ENCODE data around the gene AADACL4. TPM values are rescaled to one million over a fixed set of nuclear protein-coding genes. Genes with fewer than 3 reads are reported as not detected.
A peak's percentile ranks its signal among the peaks of the same experiment; 100 is the strongest.

AADACL4 gene
- polyA plus RNA-seq (ENCODE audit: insufficient read length in 4 of 4) = 1 to 10 TPM; 1.1 to 2.1 (median 1.4) TPM

DNA sequence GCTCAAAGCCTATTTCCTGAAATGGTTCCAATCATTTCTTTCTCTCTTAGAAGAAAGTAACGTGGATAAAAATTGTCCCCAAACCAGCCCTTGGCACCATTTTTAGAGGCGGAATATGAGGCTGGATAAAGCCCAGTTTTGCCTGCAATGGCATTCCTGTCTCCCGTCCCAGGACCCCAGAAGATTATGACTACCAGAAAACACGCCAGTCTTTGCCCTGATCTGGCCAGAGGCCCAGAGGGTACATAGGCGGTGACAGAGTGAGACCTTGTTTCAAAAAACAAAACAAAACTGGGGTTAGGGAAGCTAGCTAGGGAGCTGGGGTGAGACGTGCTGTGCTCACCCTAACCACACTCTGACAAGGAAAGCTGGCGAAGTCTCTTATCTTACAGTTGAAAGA lies at the start of gene AADACL4:
Gene AADACL4, plus strand, starts transcription at position 301 of the 400 bp plus-strand sequence. CDS start 462 bp downstream, outside the sequence.
- no peak for DNase-seq (ENCODE audit: low read depth in 4 of 4, low spot score in 3 of 4)

DNA sequence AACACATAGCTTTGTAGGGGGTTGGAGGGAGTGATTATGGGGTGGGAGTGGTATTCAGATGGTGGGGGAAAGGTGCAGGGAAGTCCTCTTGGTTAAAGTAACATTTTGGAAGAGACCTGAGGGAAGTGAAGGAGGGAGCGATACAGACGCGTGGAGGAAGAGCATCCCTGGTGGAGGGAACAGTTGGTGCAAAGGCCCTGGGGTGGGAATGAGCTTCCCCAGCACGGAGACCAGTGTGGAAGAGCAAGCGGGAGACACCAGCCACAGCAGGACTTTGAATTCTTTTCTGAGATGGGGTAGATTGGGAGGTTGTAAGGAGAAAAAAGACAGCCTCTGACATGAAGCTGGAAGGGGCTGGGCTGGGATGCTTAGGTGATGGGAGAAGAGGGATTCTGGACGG lies 49.4 kb upstream of the AADACL4 start:
- no peak for DNase-seq (ENCODE audit: low read depth in 4 of 4, low spot score in 3 of 4)

DNA sequence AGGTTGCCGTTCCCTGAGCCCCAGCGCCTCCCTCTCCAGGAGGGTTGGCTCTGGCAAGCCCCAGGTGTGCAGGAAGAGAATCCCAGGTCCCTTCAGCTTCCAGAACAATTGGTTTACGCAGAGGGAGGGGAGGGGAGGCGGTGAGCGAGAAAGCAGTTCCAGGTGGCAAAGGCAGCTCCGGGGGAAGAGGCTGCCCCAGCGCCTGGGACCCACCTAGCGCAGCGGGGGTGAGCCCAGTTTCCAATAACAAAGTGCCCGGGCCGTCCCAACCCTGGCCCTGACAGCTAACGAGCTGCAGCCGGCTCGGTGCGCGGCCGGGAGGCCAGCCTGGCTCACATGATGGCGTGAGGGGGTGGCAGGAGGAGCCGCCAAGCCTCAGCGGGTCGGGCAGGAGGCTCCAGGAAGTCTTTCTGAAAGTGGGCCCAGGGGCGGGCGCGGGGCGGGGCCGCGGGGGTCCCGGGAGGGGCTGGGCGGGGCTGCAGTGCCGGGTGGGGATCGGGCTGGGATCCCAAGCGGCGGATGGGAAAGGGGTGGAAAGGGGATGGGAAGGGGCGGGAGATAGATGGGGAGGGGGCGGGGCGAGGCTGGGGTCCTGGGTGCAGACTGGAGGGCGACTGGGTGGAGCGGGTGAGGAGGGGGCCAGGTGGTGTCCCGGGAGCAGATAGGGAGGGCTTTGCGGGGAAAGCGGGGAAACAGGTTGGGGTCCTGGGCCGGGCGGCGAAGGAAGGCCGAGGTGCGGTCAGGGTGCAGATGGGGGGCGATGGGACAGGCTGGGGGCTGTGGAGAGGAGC lies 48.7 kb upstream of the AADACL4 start:
- DNase-seq (ENCODE audit: low read depth in 4 of 4, low spot score in 3 of 4) = peak in 1 of 4 donors; percentile 49

DNA sequence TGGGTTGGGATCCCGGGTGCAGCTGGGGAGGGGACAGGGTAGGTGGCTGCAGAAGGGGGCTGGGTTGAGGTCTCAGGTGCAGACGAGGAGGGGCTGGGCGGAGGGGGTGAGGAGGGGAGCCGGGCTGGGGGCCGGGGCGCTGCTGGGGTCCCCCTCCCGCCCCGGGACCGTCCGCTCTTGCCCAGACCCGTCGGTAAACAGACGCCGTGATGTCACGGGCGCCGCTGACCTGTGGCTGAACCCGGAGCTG lies 48.2 kb upstream of the AADACL4 start:
- no peak for DNase-seq (ENCODE audit: low read depth in 4 of 4, low spot score in 3 of 4)

DNA sequence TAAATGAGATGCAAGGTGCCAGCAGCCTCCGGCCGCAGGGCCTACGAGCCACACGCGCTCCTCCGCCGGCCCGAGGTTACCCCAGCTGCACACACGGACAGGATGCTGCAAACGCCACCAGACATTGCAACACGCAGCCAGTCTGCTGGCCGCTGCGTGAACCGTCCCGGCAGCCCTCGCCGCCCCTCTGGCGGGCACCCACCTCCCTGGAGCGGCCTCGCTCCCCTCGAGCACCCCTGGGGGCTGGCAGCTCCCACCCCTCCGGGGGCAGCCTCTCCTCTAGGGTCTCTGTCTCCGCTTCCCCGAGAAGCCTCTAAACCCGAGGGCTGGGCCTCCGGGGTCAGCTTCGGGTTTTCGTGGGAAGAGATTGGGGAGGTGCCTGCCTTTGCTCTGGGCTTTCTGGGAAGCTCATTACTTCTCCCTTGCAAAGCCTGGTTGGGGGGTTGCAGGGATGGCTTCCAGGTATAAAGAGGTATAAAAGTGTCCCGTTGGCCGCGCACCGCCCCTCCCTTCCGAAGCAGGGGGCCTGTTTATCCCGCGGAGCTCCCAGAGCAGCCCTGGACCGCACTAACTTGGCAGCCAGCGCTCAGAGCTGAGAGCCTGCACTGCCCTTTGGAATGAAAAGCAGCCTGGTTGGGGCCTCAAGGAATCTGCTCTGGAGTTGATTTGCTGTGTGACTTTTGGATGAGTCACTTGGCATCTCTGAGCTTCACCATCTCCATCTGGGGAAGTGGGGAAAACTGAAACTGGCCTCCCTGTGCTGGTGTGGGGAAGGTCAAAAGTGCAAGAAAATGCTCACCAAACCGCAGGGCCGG lies 47.7 kb upstream of the AADACL4 start:
- DNase-seq (ENCODE audit: low read depth in 4 of 4, low spot score in 3 of 4) = no peak

DNA sequence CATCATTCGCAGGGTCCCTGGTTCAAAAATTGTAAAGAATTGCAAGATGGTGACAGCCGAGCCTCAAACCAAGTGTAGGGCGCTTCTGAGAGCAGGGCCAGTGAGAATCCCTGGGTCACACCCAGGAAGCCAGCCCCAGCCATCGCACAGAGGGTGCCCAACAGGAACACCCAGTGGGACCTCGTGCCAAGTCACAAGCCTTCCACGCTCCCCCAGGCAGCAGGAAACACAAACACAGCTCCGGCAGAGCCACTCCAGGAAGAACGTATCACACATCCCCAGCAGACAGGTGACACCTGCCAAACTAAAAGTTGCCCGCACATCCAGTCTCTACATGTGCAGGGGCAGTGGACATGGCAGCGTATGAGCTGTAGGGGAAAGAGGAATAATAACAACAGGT lies 46.1 kb upstream of the AADACL4 start:
- DNase-seq (ENCODE audit: low read depth in 4 of 4, low spot score in 3 of 4) = no peak

DNA sequence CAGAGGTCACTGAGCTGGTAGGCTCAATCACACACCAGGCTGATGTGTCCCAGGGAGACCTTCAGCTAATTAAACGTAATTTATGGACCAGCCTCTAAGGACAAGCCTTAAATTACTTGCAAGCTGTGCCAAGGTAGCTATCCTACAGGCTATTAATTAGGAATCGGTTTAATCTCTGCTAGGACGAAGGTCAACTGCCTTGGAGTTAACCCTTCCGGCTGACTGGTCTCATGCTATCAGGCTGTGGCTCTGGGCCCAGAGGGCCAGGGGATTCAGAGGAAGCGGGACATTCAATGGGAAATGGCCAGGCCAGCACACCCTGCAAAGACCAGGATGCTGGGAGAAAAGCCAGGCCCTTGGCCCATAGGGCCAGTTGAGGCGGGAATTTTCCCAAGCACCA lies 44.9 kb upstream of the AADACL4 start:
- no peak for DNase-seq (ENCODE audit: low read depth in 4 of 4, low spot score in 3 of 4)

DNA sequence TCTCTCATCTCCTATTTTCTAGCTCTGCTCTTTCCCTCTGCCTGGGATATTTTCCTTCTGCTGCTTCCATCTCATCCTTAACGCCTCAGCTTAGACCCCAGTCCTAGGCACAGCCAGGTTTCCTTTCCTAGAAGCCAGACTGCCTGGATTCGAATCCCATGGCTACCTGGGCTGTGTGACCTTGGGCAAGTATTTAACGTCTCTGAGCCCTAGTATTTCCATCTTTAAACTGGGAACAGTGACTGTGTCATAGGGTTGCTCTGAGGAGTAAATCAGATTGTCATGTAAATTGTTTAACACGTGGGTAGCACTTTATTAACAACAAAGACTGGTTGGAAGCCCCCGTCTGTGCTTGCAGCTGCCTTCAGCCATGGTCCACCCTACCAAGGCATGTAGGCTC lies 44.2 kb upstream of the AADACL4 start:
- DNase-seq (ENCODE audit: low read depth in 4 of 4, low spot score in 3 of 4) = no peak

DNA sequence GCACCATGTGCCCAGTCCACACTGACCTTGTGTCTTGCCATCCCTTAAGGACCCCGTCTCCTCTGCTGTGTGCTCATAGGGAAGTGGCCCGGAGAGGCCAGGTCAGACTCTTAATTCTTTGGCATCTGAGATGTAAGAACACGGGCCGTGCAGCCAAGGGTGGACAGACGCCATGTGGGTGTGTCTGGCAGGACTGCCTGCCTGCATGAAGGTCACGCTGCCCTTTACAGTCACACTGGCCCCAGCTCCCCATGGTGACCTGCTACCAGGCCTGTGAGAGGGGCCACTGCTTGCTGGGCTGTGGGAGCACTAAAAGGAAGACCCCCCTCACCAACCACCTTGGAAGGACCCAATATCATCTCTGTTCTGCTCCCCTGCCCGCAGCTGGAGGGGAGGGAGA lies 43.5 kb upstream of the AADACL4 start:
- no peak for DNase-seq (ENCODE audit: low read depth in 4 of 4, low spot score in 3 of 4)

DNA sequence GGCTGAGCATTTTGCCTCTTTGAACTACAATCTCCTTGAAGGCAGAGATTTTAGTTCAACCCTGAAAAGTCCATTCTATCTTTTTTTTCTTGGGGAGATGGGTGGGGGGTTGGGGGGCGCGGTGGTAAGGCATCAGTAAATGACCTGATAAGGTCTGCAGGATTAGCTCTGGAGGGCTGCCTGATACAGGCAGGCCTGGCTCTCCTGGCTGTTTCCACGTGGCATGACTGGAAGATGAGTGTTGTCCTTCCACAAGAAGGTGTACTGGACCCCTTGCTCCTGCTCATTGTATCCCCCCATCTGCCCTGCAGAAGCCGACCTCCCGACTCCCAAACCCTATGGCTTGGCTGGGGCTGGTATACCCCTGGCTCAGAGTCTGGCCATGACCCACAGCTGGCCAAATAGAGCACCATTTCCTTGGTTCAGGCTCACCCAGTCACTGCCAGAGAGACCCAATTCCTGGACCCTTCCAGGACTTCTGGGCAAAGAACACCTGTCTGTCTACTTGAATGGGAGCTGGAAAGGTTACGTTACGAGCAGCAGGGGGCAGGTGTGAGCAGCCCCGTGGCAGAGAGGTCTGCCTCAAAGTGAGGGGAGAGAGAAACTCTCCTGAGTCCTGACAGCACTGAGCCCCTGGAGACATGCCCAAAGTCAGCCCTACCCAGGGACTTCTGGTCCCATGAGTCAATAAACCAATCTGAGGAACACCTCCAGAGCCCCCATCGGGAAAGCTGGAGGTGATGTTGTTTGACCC lies 42.8 kb upstream of the AADACL4 start:
- DNase-seq (ENCODE audit: low read depth in 4 of 4, low spot score in 3 of 4) = no peak

DNA sequence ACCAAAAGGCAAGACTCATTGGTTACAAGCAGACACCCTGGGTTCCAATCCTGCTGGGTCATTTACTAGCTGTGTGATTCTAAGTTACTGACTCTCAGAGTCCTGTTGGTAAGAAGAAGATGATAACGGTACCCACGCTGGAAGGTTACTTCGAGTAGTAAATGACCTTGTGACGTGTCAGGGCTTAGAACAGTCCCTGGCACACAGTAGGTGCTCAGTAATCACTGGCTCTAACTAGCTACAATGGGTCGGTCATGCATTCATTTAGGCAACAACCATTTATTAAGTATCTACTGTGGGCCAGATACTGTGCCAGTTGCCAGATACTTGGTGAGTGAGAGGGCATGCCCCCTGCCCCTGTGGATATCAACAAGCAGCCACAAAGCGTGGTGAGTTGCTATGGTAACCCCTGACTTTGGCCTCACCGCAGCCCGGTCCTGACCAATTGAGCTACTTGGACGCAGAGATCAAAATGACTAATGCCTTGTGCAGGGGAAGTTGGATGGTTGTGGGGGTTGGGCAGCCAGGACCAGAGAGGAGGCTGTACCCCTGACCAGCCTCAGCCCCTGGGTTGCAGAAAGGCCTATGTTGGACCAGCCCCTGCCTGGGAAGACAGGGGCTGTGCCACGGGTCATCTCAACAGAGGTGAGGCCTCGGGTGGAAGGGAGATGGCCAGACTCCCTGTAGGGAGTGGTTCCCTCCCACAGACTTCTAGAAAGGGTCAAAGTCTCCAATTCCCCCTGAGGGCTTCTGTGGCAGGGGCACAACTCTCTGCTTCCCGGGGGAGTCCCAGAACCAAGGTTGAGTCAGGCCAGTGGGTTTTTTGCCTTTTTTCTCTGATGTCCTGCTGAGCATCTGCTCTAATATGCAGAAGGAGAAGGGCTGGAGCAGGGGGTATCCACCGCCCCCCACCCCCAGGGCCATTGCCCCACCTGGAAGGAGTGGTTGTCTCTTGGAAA lies 41.9 kb upstream of the AADACL4 start:
- DNase-seq (ENCODE audit: low read depth in 4 of 4, low spot score in 3 of 4) = no peak

DNA sequence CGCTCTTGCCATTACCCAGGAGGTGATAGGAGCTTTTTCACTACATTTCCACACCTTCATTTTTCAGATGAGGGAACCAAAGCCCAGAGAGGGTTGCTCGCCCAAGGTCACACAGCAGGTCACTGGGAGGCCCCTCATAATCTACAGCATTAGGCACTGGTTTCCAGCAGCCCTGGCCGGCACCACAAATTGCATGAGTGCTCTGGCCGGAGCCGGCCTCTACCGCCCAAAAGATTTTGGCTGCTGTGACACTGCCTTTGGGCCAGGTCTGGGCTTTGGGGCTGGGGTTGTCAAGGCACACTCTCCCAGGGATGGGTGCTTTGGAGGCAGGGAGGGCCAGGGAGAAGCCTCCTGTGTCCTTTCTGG lies 41.2 kb upstream of the AADACL4 start:
- DNase-seq (ENCODE audit: low read depth in 4 of 4, low spot score in 3 of 4) = no peak

DNA sequence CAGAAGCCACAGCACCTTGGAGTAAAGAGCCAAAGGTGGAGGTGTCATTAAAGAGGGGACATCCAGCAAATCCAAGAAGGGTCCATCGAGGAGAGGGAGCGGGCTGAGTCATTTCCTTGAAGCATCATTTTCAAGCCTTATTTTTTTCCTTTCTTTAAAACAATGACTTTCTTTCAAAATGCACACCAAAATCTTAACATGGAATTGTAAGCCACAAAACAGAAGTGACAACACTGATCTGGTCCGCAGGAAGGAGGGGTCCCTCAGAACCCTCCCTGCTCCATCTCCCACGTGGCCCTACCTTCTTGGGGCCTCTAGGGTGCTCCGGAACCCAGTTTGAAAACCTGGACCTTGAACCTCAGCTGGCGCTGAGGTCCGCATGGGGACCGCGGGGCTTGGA lies 40.7 kb upstream of the AADACL4 start:
- no peak for DNase-seq (ENCODE audit: low read depth in 4 of 4, low spot score in 3 of 4)

DNA sequence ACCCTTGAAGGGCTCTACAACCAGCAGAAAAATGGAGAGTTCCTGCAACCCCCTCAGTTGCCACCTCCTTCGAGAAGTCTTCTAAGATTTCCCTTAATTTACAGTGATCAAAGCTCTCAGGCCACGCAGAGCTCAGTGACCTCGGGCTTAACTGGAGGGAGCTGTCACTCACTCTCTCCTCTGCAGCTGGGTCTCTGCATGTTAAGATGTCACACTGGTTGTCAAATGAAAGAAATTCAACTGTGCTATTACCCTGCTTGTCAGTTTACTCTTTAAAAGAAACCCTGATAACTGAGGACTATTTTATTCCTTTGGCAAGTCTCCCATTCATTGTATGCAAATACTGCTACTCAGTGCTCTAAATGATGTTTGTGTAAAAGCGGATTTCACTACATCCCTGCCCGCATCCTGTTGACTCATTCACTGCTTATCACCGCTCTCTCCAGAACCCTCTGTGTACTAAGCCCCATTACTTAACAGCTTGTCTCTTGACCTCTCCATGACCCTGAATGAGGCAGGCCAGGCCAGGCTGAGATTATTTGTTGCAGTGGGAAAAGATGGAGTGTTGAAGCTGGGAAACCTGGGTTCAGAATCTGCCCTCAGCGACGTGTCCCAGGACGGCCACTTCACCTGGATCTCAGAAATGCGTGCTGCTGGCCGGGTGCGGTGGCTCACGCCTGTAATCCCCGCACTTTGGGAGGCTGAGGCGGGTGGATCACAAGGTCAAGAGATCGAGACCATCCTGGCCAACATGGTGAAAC lies 39.6 kb upstream of the AADACL4 start:
- no peak for DNase-seq (ENCODE audit: low read depth in 4 of 4, low spot score in 3 of 4)

DNA sequence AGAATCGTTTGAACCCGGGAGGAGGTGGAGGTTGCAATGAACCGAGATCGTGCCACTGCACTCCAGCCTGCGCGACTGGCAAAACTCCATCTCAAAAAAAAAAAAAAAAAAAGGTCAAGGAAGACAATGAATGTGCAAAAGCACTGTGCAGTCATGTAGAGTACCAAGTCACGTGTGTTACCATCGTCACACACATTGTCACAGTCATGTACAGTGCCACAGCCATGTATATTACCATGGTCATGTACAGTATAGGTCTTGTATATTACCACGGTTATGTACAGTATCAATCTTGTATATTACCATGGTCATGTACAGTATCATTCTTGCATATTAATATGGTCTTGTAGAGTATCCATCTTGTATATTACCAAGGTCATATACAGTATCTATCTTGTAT lies 38.9 kb upstream of the AADACL4 start:
- no peak for DNase-seq (ENCODE audit: low read depth in 4 of 4, low spot score in 3 of 4)

DNA sequence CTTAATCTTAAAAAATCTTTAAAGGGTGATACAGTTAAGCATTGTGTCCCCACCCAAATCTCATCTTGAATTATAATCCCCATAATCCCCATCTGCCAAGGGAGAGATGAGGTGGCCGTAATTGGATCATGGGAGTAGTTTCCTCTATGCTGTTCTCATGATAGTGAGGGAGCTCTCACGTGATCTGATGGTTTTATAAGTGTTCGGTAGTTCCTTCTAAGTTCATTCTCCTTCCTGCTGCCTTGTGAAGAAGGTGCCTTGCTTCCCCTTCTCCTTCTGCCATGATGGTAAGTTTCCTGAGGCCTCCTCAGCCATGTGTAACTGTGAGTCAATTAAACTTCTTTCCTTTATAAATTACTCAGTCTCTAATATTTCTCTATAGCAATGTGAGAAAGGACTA lies 36.6 kb upstream of the AADACL4 start:
- DNase-seq (ENCODE audit: low read depth in 4 of 4, low spot score in 3 of 4) = no peak

DNA sequence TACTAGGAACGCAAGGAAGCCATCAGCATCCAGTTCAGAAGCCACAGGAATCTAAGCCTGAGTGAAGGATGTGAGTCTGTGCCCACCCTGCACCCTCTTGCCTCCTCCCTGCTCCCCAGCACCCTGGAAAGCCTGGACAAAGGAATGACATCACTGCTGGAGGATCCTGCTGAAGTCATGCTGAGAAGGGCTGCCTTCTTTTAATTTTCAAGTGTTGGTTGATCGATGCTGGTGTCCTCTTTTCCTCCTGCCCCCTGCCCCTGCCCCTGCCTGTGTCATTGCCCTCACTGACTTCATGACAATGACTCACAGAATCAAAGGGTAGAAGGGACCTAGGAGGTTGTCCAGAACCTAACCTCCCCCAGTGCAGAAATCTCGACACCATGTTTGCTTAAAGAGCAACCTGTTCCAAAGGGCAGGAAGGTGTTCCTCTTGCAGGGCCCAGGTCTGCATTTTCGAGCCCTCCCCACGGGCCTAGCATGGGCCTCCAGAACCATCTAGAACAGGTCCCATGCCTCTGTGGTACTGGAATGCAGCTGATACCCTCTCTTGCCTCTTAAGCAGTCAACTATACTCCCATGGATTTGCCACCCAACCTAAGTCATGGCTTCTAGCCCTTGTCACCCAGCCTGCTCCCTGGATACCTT lies 35.5 kb upstream of the AADACL4 start:
- DNase-seq (ENCODE audit: low read depth in 4 of 4, low spot score in 3 of 4) = no peak

DNA sequence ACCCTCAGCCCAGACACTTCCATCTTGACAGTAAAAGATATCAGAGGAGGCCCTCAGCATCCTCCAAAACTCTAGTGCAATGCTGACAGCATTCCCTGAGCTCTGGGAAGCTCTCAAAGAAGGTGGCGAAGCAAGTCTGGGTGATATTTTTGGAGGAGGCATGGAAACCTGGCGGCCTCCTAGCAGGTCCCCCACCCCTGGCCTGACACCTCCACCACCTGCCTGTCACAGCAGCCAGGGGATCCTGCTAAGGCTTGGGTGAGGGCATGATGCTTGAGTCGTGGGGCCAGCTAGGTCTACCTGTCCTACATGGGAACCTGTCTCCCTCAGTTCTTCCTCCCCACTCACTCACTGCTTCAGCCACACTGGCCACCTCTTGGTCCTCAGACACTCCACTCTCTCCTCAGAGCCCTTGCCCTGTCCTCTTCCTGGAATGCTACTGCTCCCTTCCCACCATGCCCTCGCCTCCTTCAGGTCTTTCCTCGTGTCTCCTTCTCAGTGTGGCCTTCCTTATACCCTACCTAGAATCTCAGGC lies 34.3 kb upstream of the AADACL4 start:
- no peak for DNase-seq (ENCODE audit: low read depth in 4 of 4, low spot score in 3 of 4)

Data from right renal pelvis (tissue), 4 donors.